Activated T-cell treated with anti-CD3 and anti-CD28 coated beads for 1 hour (primary cell): ENCODE data around the gene TNS3.

Source experiments
- DNase-seq: peaks from one replicate; pipeline ENCODE4 v3.0.0-alpha.2; 2020; ENCODE audit warnings: low read depth

TNS3 gene

DNA sequence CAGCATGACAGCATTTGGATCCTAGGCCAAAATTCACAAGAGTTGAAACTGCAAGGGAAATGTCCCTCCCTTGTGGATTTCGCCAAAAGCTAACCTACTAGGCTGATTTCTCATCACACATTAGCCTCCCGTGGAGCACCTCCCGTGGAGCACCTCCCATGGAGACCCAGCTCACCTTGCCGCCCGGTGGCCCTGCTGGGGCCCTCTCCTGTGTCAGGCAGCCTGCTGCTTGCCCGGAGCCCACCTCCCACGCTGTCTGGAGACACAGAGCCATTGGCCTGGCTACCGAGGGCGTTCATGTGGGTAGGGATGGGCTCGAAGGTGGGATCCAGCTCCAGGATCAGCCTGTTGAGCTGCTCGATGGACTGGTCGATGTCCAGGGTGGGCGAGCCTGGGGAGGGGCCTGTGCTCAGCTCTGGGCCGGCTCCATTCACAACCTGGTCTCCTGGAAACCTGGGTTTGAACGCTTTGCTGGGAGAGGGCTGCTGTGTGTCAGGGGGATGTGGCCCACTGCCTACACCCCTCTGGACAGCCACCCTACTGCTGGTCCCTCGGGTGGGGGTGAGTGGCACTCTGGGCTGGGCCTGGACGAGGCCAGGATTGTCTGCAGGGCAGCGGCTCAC lies 213.6 kb downstream of the TNS3 start:
- DNase-seq, result no peak

DNA sequence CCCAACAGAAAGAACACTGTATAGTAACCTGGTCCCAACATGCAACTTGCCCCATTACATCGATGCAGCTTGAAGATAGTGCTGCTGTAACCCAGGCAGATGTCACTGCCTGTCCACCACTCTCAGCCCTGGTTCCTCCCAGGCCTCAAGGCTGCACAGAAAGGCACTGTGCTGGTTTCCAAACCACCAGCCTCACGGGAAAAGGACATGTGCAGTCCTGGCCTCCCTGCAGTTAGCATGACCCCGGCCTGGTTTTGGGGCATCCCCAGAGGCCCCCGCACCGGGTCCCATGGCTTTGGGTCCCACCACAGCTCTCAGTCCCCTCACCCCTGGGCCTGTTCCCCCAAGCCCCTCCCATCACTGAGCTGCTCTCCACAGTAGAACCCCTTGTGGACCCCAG lies 214.5 kb downstream of the TNS3 start:
- no peak for DNase-seq

DNA sequence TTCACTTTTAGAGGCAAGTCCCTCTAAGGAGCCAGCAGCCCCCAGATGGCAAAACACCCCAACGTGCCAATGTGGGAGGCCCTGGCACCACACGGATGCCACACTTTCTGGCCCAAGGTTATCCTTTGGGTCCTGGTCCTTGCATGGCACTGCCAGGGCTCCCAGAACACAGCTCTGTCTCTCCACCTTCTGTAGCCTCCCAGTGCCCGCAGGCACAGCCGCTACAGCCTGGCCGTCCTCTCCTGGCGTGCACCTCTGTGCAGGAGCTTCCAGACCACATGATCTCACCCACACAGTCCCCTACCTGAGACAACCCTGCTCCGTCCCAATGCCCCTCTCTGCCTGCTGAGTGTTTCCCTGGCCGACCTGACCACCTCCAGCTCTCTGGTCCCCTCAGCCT lies 215.0 kb downstream of the TNS3 start:
- no peak for DNase-seq

DNA sequence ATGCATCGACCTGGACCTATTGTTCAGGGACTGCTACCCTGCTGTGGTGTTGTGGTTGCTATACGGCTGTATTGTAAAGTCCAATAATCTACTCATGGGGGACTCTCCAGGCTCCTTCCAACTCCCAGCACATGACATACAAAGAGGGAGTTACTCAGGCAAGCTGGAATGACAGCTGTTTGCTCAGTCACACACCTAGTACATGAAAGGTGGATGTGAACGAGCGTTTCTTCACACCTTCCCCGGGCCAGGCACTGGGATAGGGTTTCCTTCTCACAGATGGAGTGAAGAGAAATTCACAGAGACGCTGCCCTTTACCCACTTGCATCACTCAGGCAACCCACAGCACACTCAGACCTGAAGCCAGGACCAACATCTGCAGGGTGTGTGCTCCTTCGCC lies 215.7 kb downstream of the TNS3 start:
- no peak for DNase-seq

DNA sequence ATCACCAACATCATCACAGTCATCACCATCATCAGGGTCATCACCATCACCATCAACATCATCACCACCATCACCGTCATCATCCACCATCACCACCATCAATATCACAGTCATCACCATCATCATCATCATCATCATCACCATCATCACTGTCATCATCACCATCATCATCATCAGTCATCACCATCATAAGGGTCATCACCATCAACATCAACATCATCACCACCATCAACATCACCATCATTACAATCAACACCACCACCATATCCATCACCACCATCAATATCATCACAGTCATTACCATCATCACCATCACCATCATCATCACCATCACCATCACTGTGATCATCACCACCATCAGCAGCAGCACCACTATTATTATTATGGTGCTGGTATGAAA lies 218.9 kb downstream of the TNS3 start:
- no peak for DNase-seq

DNA sequence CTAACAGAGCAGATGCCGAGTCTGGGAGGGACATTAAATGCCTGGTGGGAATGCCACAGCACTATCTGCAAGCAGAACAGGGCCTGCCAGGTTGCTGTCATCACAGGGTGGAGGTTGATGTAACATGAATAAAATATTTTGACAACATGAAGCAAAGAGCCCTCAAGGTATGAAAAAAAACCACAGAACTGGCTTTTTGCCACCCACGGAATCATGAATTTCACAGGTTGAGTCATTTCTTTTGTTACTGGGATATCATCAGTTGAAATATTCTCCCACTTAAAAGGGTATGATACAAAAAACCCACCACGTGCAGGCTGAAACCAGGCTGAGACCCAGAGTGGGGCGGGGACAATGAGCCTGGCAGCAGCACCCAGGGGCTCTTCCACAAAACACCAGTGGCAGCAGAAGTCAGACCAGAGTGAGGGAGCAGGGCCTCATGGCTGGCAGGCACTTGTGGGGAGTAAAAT lies 220.1 kb downstream of the TNS3 start:
- DNase-seq, result no peak

DNA sequence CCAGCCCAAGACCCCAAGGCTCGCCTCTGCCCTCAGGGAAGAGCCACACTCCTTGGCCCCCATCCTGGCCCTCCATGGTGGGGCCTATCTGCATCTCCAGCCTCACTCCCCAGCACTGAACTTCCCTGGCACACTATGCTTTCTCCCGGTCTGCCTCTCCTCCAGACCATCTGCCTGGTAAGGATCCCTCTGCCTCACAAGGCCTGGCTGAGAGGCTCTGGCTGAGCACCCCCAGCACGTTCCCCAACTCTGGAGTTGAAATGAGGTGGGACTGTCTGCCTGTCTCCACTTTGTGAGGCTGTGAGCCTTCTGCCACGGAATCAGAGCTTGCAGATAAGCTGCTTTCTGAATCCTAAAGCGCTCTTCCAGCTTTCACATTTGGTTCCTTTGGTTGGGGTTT lies 220.7 kb downstream of the TNS3 start:
- DNase-seq, result no peak

DNA sequence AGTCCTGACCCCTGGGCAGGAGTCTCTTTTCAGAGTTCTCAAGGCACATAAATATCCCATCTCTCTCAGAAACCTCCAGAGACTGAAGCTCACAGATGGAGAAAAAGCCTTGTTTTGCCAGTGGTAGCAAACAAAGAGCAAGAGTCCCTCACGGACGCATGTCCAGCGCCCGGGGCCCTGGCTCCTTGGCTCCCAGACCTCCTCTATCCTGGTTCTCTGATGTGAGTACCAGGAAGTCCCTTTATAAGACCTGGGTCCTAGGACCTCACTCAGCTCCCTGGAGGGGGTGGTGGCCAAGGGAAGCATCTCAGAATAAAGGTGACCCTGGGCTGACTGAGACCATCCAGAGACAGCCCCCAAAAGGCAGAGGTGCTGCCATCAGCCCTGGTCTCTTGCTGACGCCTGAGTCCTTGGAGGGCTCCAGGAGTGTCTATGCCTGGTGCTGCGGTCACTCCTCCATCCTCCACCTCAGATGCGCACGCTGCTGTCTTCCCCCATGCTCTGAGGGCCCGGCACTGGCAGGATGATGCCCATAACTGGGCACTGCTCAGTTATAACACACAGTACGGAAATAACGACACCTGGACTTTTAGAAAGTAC lies 221.5 kb downstream of the TNS3 start:
- no peak for DNase-seq

DNA sequence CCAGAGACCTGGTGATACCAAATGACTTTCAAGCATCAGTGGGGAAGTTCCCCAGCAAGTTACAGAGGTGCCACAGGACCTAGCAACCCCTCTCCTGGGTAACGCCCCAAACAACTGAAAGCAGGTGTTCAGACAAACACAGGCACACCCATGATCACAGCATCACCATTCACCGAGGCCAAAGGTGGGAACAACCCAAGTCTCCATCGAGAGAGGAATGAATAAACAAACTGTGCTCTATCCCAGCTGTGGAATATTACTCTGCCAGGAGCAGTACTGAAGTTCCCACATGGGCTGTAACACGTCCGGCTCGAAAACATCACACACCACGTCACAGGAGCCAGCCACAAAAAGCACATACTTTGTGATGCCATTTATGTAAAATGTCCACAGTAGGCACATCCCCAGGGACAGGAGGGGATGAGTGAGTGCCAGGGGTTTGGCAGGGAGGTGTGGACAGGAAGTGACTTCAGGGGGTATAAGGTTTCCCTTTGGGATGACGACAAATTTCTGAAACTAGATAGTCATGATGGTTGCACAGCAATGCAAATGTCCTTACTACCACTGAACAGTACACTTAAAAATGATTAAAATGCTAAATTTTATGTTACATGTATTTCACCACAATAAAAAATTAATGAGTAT lies 222.8 kb downstream of the TNS3 start:
- no peak for DNase-seq

DNA sequence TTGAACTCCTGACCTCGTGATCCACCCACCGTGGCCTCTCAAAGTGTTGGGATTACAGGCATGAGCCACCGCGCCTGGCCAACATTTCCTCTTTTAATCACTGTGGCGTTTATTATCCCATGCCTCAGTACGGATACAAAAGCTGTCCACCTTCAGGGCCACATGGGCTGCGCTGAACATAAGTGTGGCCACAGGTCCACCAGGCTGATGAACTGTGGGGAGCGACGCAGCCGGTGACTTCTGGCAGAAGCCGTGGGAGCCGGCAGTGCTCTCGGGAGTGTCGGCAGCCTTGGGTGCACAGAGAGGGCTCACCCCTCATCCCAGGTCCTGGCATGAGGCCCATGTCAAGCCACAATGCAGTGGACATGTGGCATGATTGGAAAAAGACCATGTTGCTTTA lies 223.6 kb downstream of the TNS3 start:
- DNase-seq, result no peak

DNA sequence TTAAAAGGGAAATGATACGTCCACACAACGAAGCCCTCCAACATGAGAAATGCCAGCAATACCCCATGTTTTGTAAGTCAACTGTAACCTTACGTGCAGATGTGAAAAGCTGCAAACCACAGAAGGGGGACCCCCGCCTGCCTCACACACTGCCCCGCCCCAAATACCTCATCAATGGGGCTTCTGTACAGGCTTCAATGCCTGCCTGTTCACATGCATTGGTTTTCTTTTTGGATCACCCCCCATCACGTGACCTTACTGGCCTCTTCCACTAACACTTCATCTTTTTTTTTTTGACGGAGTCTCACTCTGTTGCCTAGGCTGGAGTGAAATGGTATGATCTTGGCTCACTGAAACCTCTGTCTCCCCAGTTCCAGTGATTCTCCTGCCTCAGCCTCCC lies 224.0 kb downstream of the TNS3 start:
- no peak for DNase-seq

DNA sequence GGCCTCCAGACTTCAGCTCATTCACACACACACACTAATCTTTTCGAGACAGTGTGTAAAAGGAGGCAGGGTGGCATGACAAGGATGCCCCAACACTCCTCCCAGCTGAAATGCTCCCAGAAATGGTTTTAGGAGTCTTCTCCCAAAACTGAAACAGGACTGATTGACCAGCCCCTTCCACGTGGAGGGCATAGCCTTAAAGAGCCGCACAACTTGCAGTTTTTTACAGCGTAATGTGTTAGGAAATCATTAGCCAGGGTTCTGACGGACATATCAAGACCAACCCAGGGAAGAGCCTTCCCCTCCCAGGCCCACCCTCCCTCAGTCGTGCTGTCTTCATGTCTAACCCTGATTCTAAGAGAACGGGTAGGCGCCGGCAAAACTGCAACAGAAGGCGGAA lies 224.6 kb downstream of the TNS3 start:
- DNase-seq, result no peak

DNA sequence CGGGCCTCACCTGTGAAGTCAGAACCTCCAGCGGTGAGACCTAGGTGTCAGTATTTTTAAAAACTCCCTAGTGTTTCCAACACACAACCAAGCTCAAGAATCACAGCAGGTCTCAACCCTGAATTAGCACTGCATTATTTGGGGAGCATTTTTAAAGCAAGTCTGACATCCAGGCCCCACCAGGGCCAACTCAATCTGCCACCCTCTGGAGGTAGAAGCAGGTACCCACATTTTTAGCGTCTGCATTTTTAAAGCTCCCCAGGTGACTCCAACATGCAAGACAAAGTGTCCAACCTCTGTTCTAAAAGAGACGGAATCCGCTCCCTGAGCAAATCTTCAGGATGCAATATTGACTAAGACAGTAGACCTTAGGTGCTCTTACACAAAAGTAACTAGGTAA lies 225.7 kb downstream of the TNS3 start:
- no peak for DNase-seq

DNA sequence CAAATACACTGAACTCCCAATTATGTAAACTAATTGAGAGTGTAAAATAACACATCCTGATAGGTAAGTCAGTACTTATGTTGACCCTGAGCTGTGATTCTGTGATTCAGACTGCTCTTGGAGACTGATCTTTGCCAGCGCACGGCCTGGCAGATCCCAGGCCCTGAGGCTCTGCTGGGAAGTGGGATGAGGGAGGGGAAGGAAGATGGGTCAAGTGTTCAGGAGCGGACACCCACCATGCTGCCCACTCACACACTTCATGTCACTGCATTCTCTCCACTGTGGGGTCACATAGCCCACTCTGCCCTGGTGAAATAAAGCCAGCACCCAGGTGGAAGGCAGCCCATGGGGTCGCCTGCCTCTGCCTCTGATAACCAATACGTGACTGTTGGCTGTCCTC lies 226.2 kb downstream of the TNS3 start:
- no peak for DNase-seq

DNA sequence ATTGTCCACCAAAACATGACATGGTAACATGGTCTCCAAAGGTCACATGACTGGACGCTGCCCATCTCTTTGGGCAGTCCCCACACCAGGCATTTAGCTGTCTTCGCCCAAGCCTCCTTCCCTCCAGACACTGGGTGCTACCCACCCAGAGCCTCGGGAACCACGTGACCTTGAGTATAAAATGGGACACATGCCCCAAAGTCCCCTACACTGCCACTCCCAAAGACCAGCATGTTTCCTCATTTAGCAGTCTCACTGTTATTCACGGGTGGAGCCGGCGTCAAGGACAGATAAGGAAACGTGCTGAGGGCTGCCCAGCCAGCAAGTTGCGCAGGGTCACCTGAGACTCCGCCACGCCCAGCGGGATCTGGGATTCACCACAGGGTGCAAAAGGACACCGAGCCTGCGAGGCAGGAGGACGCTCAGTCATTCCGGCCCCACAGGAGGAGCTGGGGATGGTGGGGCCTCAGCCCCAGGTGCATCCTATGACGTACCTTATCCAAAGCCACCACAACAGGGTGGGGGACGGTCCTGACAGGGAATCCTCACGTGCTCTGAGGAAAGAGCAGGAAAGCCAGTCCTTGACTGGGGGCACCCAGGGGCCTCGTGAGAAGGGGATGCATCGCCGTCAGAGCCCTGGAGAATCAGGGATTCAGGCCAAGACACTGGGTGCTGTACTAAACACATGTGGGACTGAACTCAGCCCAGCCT lies 226.9 kb downstream of the TNS3 start:
- no peak for DNase-seq

DNA sequence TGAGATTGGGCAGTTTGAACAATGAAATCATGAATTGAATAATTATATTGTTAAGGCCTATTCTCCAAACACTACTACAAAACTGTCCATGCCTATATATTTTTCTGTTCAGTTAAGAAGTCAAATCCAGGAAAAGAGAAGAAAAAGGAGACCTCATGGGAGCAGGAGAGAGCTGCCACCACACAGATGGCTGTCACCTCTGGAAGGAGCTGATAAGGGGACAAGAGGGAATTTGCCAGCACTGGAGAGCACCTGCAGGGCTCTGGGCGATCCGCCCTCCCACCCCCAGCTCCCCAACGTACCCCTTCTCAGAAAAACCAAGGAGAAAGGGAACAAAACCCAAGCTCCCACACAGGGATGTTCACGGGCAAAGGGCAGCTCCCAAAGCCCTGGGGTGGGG lies 227.8 kb downstream of the TNS3 start:
- DNase-seq, result no peak

DNA sequence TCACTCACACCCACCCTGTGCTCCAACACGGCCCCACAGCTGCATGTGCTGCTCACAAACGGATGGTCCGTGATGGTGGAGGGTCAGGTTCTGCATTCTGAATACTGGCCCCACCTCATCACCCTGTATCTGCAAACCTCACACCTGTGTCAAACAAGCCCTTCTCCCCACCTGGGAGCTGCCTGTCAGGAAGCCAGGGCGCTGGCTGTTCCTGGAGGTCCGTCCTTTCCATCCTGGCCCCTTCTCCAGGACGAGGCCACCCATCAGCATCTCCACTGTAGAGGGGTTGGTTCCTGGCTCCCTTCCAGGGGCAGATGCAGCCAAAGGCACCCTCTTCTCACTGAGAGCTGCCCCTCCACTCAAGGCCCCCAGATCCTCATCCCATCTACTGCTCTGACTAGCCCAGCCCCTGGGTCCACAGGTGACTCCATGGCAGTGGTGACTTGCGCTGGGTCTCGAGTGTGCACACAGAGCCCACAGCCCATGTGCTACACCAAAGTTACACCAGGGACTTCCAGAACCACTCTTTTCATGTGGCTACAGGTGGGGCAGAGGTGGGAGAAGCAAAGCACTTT lies 229.4 kb downstream of the TNS3 start:
- DNase-seq, result no peak

DNA sequence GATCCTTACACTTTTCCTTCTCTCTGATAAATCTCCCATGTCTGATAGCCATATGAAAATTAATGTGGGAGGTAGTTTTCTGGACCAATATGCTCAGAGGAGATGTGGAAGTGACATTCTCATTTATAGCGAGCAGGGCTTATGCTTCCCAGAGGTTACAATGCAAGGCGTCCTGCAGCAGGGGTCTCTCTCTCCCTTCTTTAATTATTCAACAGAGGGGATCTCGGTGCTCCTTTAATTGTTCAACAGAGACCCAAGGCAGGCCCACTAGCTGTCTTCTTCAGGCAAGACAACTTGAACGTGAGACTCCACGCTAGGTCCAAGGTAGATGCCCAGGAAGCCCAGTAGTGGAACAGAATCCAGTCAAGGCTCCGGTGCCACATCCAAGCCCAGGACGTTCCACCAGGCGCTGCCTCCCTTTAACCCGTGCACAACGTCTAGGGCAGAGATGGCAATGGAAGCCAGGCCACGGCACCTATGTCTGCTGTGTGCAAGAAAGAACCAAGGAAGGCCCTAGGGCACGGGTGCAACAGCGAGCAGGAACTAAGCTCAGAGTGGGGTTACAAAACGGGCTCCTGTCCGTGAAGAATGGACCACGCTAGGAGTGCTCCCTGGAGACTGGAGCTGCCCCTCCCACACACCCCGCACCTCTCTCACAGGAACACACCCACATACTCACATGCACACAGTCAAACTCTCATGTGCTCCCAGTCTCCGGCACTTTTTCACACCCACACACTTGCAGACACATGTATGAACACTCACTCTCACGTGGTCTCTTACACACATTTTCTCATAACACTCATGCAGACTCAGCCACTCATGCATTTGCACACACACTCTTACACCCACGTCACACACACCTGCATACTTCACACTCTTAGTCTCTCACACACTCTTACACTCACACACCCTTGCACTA lies 230.4 kb downstream of the TNS3 start:
- no peak for DNase-seq

DNA sequence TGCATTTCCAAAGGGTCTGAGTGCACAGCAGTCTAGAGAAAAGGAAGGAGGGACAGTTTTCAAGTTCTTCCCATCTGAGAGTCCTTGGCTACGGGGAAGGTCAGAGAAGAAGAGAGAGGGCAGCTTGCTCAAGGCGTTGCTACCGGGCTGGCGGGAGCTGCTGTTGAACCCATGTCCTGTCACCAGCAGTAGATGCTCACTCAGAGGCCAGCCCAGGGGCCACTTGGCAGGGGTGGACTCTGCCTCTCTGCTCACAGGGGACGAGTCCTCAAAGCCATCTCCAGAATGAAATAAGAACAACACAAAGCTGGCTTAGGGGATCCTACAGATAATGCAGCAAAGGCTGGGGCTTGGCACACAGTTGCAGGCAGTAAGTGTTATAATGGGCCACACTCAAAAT lies 231.5 kb downstream of the TNS3 start:
- no peak for DNase-seq

DNA sequence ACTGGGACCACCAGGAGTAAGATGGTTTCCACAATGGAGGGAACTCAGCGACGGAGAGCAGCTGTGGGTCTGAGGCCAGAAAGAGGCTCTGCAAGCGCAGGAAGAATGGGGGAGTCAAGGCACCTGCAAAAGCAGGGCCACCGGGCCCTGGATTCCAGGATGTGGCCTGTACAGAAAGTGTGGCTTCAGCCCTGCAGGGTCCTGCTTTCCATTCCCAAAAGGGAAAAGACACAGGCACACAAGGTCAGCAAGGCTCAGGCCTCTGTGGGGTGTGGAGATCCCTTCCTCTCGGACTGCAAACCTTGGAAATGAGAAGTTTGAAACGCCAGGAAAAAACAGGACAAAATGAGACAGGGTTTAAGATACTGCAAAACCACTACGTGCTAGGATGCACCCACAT lies 232.5 kb downstream of the TNS3 start:
- DNase-seq, result no peak

DNA sequence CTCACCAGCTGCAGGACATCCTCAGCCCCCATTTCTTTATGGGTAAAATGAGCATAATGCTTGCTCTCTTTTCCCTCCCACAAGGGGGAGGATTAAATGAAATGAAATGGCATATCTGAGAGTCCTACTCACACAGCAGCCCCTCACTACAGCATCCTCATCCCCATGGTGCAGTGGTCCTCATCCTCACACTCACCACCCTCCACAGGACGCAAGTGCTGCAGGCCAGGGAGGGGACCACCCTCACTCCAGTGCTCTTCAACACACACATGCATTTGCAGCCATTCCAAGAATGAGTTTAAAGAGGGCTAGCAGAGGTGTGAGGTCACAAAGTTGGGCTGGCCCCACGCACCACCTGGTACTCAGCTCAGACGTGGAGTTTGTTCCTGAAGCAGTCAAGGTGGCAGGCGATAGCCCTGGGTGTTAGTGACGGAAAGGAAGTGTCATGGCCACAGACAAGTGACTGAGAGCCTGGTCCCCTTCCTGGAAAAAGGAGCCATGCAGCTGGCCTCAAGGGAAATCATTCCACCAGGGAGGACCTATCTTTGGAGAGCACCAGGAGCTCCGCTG lies 234.0 kb downstream of the TNS3 start:
- no peak for DNase-seq
